Endothelial cell (in vitro differentiated cells): ENCODE measurements around the gene PAAF1. TPM values are rescaled to one million over a fixed set of nuclear protein-coding genes. Genes with fewer than 3 reads are reported as not detected.

Source experiments
- DNase-seq: peaks from one replicate; pipeline ENCODE4 v3.0.0; 2021; ENCODE audit warnings: low spot score
- H3K27ac Mint-ChIP-seq: one replicate; pipeline ENCODE4 v1.8.0; 2021; ENCODE audit warnings: mixed read lengths, inconsistent platforms; ENCODE audit not compliant: unreplicated experiment
- H3K27me3 Mint-ChIP-seq: one replicate; pipeline ENCODE4 v1.8.0; 2021; ENCODE audit warnings: mild to moderate bottlenecking, moderate library complexity, mixed read lengths, inconsistent platforms; ENCODE audit not compliant: unreplicated experiment
- H3K36me3 Mint-ChIP-seq: one replicate; pipeline ENCODE4 v1.8.0; 2021; ENCODE audit warnings: mild to moderate bottlenecking, low read depth, mixed read lengths, inconsistent platforms; ENCODE audit not compliant: unreplicated experiment
- H3K4me1 Mint-ChIP-seq: one replicate; pipeline ENCODE4 v1.8.0; 2021; ENCODE audit warnings: mild to moderate bottlenecking, mixed read lengths, inconsistent platforms; ENCODE audit not compliant: unreplicated experiment
- H3K4me3 Mint-ChIP-seq: one replicate; pipeline ENCODE4 v1.8.0; 2021; ENCODE audit warnings: mild to moderate bottlenecking, mixed read lengths, inconsistent platforms; ENCODE audit not compliant: unreplicated experiment
- H3K9me3 Mint-ChIP-seq: one replicate; pipeline ENCODE4 v1.8.0; 2021; ENCODE audit warnings: mixed read lengths, inconsistent platforms; ENCODE audit not compliant: unreplicated experiment
- total RNA-seq: library from RNA; stranded (reverse); fragmentation: NEBNext Ultra II Directional; extraction: Animal tissue kit (Norgen Biotek cat#: 25700); gene quantifications from one replicate; pipeline ENCODE4 v1.2.1, GENCODE V29; 2021; ENCODE audit not compliant: unreplicated experiment
- TF ChIP-seq, protein P1 (sequence below): fragments of 200-600 bp; sonication (generic); IDR thresholded peaks from one replicate; pipeline ENCODE4 v1.5.0; 2021; ENCODE audit warnings: antibody characterized with exemption; ENCODE audit not compliant: unreplicated experiment

Gene PAAF1
- total RNA-seq, 1 donor from 2014 or later, result 20.3 TPM

DNA sequence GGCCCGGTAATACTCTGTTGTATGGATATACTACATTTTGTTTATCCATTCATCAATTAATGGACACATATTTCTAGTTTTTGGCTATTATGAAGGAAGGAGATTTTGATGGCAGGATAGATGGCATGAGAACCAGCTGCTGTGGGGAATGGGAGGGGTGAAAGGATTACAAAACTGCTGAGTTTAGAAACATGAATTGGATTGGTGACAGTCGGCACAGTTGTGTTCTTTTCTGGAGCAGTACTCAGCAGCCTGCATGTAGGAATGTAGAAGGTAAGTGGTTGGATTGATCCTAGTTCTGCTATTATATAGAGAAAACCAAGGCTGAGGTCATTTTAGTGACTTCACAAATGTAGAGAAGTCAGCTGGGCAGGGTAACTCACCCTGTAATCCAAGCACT, 7.1 kb downstream of the PAAF1 start:
- H3K36me3 Mint-ChIP-seq, result peaks cover 6% of the 10 kb centered on the region
- no peak overlapping the region for H3K4me3 Mint-ChIP-seq

DNA sequence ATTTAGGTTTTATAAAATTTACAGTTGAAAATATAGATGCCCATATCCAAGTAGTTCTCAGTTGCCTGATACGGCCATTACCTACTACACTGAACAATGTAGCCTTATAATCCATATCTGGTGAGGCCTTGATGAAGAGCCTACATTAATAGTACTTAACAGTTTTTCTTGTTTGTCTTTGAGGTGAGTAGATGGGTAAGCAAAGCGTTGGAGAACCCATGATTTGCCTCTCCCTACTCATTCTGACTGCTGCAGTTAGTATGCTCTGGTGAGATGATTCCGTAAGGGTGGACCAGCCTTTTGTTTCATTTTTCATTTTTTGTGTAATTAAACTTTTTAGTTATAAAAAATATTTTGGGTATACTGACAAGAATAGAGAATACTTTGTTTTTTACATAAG, 11.4 kb downstream of the PAAF1 start:
- H3K9me3 Mint-ChIP-seq, result no peaks in the 10 kb centered on the region
- peaks cover 3% of the 10 kb centered on the region for H3K36me3 Mint-ChIP-seq
- TF ChIP-seq, protein P1, sequence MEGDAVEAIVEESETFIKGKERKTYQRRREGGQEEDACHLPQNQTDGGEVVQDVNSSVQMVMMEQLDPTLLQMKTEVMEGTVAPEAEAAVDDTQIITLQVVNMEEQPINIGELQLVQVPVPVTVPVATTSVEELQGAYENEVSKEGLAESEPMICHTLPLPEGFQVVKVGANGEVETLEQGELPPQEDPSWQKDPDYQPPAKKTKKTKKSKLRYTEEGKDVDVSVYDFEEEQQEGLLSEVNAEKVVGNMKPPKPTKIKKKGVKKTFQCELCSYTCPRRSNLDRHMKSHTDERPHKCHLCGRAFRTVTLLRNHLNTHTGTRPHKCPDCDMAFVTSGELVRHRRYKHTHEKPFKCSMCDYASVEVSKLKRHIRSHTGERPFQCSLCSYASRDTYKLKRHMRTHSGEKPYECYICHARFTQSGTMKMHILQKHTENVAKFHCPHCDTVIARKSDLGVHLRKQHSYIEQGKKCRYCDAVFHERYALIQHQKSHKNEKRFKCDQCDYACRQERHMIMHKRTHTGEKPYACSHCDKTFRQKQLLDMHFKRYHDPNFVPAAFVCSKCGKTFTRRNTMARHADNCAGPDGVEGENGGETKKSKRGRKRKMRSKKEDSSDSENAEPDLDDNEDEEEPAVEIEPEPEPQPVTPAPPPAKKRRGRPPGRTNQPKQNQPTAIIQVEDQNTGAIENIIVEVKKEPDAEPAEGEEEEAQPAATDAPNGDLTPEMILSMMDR, result no peak
- no peaks in the 10 kb centered on the region for H3K27me3 Mint-ChIP-seq
- no peak overlapping the region for H3K4me3 Mint-ChIP-seq
- H3K4me1 Mint-ChIP-seq, result peaks cover 2% of the 10 kb centered on the region
- DNase-seq, result no peak
- H3K27ac Mint-ChIP-seq, result no peak overlapping the region

More for the DNA sequence above, 7.1 kb downstream of the PAAF1 start:
- H3K27me3 Mint-ChIP-seq, result no peaks in the 10 kb centered on the region
- DNase-seq, result no peak
- H3K4me1 Mint-ChIP-seq, result peaks cover 2% of the 10 kb centered on the region
- no peaks in the 10 kb centered on the region for H3K9me3 Mint-ChIP-seq
- TF ChIP-seq, protein P1, result no peak
- H3K27ac Mint-ChIP-seq, result no peak overlapping the region

DNA sequence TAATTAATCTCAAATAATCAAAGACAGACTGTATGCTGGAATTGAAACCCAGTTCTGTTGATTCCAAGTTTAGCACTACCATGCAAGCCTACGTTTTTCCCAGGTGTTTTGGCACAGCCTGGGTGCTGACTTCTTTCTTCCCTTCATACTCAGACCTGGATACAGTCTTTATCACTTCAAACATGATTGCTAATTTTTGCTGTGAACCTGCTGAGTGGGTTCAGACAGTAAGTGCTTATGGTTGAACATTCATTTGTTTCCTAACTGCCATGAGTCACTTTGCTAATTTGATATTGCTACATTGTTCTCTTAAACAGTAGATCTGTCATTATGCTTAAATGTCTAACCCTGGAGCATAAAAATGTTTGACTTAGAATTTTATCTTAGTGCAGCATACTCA, 12.2 kb downstream of the PAAF1 start:
- H3K4me3 Mint-ChIP-seq, result no peak overlapping the region
- H3K27ac Mint-ChIP-seq, result no peak overlapping the region
- TF ChIP-seq, protein P1, result no peak
- H3K9me3 Mint-ChIP-seq, result no peaks in the 10 kb centered on the region
- H3K4me1 Mint-ChIP-seq, result peaks cover 2% of the 10 kb centered on the region
- DNase-seq, result no peak
- H3K27me3 Mint-ChIP-seq, result no peaks in the 10 kb centered on the region
- H3K36me3 Mint-ChIP-seq, result peaks cover 3% of the 10 kb centered on the region

DNA sequence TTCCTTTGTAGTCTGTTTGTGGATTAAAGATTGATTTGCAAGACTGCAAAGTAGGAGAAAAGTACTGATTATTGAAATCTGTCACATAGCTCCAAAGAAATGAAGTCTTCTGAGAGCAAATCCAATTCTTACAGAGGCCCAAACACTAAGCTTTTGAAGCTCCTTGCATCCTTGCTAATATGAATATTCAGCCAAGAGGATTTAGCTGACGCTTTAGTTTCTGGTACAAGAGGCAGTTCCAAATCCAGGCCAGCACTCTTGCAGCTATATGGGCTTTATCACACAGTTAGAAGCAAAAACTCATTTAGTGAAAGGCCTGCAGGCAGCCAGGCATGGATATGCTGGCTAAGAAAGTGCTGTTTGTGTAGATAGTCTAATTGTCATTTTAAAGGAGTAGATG, 12.7 kb downstream of the PAAF1 start:
- H3K27me3 Mint-ChIP-seq, result no peaks in the 10 kb centered on the region
- no peak for DNase-seq
- peaks cover 2% of the 10 kb centered on the region for H3K4me1 Mint-ChIP-seq
- H3K36me3 Mint-ChIP-seq, result peaks cover 3% of the 10 kb centered on the region
- no peaks in the 10 kb centered on the region for H3K9me3 Mint-ChIP-seq
- no peak overlapping the region for H3K27ac Mint-ChIP-seq
- TF ChIP-seq, protein P1, result no peak
- H3K4me3 Mint-ChIP-seq, result no peak overlapping the region

DNA sequence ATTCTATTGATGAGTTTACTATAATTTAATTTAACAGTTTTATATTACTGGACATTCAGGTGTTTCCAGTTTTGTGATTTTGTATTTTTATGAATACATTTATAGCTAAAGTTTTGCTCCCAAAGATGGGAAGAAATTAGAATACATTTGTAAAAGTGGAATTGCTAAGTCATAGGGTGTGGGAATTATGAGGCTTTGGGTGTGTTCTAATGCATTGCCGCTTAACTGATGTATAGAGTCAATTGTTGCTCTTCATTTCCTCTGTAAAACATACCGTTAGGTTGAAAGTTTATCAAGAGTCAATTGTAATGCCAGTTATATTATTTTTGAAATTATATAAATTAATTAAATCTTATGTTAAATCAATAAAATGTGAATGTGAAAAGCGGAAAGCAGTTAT, 16.2 kb downstream of the PAAF1 start:
- Mint-ChIP-seq H3K36me3 (peaks cover 5% of the 10 kb centered on the region), H3K4me3 (no peak overlapping the region), H3K27ac (no peak overlapping the region), H3K9me3 (no peaks in the 10 kb centered on the region), H3K4me1 (no peaks in the 10 kb centered on the region), H3K27me3 (no peaks in the 10 kb centered on the region)
- no peak for DNase-seq
- TF ChIP-seq, protein P1, result no peak
